CD4-positive, alpha-beta T cell treated with Interleukin-4 for 4 hours (primary cell): ENCODE results near the gene KIF3C.
"Not testable (repeated sequence)": the region's sequence is repeated elsewhere in the genome, so short reads cannot be mapped to it uniquely, and the experiment has no call there.

Source experiments
- DNase-seq: peaks from one replicate; pipeline ENCODE4 v3.0.0-alpha.2; 2020

The KIF3C gene

DNA sequence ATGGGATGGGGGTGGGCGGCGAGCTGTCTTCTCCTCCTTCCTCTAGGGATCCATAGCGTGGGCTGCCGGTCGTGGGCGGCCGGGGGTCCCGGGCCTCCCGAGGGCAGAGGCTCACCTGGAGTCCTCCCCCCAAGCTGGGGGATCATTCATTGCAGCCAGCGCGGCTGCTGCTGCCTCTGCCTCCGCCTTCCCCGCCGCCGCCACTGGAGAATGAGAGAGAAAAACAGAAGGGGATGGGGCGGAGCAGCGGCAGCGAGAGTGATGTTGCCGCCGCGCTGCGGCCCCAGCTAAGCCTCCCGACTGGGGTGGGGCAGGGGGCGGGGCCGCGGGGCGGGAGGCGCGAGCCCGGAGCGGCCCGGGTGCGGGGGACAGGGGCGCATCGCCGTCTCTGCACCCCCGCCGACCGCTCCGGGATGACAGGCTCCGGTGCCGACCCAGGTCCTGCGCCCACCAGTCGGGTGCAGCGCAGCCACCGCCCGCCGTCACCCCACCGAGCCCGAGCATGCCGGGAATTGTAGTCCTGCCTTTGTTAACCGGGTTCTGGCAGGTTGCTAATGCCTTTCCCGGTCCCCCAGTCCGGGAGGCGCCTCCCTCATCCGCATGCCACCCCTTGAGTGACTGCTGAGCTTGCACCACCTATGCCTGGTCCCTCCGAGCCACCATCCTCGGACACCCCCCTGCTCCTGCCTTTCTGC lies at the start of gene KIF3C:
Gene KIF3C, minus strand, starts transcription at position 225 of the 695 bp plus-strand sequence. CDS start 580 bp downstream, outside the sequence.
- DNase-seq: peak; percentile 76

DNA sequence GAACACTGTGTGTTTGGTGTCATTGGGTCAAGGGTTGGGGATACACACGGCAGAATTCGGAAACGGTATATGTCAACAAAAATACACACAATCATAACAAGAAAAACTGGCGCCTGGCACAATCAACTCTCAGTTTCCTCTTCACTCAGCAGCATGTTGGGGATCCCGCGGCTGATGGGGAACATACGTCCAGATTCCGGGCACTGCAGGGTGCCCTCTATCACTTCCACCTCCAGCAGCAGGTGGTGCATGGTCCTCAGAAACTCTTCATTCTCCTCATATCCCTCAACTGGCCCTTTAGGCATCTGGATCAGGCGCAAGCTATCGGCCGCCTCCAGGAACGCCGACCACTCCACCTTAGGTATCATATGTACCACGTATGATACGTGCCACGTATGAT lies 45.8 kb upstream of the KIF3C start:
- DNase-seq: not testable (repeated sequence)

DNA sequence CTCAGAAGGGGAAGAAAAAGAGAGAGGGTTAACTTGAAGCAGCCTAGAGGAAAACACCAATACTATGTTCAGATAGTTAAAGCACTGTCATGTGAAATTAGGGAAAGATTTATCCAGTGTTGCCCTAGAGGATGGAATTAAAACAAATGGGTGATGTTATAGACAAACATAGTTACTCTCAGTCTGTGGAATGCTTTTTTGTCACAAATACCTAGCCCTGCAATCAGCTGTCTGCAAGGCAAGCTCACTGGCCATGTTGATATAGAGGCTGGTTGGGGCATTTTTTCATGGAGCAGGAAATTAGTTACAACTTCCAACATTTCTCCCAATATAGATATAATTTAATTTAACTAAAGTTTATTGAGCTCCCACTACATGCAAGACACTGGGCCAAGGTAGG lies 43.2 kb upstream of the KIF3C start:
- DNase-seq: no peak

DNA sequence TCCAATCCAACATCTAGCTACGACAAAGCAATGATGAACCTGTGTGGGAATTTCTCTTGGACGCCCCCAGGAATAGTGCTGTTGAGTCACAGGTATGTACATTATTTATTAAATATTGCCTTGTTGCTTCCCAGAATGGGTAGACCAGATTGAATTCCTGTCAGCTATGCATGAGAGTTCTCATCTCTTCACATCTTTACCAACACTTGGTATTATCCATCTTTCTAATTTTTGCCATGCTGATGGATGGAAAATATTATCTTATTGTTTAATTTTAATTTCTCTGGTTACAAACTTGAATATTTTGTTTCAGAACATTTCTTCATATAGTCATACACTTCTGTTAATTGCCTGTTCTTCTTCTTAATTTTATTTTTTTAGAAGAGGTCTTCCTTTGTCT lies 42.0 kb upstream of the KIF3C start:
- no peak for DNase-seq

DNA sequence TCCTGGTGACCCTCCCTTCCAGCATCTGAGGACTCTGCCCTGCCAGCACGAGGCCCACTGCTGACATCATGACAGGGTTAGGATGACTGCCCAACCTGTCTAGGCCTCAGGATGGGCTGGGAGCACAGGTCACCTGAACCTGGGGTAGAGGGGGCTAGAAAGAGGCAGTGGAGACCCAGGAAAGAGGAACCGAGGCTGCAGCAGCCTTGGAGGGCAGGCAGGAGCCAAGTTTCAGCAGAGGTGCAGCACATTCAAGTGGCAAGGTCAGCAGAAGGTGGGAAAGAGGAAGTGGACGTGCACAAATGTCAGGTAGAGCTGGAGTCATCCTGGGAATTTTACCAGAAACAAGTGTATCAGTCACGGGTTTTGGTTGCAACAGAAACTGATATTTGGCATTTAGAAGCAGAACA lies 37.9 kb upstream of the KIF3C start:
- no peak for DNase-seq

DNA sequence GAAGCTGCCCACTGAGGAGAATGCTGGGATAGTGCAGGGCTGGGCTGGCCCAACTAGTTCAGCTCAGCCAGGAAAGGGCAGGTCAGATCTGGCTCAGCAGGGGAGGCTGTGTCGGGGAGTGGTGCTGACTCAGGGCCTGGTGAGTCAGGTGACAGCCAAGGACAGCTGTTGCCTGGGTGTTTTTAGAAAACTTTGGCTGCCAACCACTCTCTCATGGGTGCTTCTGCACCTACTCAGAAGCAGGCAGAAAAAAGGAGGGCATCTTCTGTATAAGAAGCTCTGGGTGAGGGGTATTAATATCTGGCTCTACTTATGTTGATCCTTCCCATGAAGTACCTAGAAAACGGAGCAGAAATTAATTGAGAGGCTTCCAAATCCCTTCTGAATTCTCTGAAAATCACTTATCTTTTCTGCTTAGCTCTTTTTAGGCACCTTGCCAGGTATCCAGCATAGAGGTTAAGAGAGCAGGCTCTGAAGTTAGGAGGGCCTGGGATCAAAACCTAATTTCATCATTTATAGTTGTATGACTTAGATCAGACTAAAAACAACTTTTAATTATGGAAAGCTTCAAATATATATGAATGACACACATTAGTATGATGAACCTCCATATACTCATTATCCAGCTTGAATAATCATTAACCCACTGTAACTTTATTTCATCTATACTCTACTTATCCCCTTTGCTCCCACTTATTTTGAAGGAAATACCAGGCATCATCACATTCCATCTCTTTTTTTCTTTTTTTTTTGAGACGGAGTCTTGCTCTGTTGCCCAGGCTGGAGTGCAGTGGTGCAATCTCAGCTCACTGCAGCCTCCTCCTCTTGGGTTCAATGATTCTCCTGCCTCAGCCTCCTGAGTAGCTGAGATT lies 36.1 kb upstream of the KIF3C start:
- peak; percentile 33 for DNase-seq

DNA sequence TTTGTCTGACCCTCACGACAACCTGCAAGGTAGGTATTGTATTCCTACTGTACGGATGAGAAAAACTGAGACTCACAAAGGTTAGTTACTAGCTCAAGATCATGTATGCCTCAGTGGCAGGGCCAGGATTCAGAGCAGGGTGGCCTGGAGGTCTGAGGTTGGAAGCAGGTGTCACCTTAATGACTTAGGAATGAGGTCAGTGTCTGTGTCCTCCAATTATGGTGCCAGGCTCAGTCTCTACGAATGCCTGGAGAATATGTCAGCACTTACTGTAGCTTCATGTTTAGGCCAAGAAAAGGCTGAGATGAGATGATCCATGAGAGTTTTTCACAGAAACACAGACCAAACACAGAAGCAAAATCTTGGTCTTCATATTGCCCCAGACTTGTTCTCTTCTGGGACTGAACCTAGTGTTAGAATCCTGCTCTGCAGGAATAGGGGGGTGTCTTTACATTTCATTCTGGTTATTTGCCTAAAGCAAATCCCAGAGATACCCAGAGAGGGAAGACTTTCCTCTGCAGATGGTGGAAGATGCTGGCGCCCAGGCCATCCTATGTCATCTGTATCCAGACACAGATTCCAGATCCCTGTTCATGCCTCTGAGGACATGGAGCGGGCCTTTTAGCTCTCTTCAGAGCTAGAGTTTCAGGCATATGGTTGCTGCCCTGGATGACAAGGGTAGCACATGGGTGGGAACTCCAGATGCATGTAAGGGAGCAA lies 35.3 kb upstream of the KIF3C start:
- DNase-seq: no peak

DNA sequence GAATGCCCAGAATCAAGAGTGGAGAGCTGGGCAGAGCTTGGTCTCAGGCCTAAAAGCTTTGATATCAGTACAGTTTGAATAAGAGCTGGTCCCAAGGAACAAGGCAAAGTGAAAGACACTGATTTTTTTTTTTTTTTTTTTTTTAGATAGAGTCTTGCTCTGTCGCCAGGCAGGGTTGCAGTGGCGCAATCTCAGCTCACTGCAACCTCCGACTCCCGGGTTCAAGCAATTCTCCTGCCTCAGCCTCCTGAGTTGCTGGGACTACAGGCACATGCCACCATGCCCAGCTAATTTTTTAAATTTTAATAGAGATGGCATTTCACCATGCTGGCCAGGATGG lies 34.4 kb upstream of the KIF3C start:
- not testable (repeated sequence) for DNase-seq

DNA sequence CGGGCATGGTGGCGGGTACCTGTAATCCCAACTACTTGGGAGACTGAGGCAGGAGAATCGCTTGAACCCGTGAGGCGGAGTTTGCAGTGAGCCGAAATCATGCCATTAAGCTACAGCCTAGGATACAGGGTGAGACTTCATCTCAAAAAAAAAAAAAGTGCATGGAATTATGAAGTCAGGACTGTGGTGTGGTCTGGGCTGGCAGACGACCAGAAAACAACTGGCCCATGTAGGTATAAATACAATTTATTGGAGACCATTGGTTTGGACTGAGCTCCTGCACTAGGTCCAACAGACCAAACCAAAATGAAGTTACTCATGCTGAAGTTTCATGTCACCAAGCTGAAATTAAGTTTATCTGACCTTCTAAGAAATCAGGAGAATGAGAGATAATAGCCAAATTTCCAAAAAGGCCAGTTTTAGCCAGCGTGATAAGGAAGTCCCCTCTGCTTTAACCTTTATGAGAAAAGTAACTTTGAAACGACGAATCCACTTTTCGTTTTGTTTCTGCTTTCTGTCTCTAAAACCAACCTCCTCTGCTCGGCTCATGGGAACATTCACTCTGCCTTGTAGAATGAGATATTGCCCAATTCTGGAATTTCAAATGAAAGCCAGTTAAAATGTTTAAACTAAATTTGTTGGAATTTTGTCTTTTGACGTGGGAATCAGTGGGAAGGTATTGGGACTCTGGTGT lies 33.9 kb upstream of the KIF3C start:
- no peak for DNase-seq

DNA sequence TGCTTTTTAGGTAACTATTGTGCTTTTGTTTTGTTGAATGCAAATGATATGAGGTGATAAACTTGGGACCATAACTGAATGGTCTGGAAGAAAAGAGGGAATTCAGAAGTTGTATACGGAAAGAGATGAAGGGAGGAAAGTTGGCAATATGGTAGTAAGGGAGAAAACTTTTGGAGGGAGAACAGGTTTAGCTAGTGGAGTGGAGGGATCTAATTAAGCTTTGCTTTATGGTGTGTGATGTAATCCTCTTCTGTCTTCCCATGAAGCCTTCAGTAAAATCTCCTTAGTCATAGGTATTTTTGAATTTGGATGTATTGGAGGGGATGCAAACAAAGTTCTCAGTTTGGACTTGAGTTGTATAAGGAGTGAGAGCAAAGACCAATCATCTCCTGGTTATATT lies 31.4 kb upstream of the KIF3C start:
- DNase-seq: no peak

DNA sequence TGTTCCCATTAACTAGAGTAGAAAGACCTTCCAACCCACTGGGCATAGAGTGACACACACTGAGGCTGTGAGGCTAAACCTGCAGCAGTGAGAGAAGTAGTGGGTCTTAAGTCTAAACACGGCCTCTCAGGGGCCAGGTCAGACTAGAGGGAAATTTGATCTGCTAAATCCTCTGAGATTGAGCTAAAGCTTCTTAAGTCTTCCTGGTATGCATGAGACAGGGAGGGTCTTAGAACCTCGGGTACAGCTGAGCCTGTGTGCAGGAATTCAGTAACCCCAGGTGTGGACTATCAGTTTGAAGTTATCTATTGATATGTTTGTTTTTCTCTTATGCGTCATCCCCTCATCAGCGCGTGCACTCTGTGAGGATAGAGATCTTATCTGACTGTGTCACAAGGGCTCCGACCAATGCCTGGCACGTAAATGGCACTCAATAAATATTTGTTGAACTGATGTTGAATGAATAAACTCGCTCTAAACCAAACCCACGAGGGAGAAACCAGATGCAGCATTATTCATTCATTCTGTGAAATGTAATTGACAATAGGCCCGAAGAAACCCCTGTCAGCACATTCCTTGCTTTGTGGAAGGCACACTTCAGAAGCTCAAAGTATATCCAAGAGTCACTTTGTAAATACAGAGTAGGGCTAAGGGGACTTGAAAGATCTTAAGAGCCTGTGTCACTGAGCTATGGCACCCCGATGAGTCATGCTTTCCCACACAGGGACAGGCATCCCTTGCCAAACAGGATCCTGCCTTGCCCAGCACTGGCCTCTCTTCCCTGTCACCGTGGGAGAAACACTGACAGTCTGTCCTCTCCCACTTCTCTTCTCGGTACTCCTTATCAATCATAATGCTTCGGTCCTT lies 29.9 kb upstream of the KIF3C start:
- no peak for DNase-seq

DNA sequence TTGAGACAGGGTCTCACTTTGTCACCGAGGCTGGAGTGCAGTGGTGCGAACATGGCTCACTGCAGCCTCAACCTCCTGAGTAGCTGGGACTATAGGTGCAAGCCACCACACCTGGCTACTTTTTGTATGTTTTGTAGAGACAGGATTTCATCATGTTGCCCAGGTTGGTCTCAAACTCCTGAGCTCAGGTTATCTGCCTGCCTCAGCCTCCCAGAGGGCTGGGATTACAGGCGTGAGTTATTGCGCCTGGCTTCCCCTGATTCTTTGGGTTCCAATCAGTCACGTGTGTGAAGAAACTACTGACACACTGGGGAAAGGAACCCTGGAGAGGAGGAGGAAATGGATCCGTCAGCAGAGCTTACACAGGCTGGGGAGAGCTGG lies 29.3 kb upstream of the KIF3C start:
- no peak for DNase-seq

DNA sequence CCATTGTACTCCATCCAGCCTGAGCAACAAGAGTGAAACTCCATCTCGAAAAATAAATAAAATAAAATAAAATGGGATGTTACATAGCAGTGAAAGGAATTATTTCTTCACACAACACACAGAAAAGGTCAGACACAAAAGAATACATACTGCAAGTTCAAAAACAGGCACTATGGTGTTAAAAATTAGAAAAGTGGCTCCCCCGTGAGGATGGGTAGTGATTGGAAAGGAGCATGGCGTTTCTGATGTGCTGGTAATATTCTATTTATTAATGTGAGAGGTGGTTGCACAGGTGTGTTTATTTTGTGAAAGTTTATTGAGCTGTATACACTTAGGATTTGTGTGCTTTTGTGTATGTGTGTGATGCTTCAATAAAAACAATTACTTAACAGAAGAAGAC lies 28.6 kb upstream of the KIF3C start:
- no peak for DNase-seq

DNA sequence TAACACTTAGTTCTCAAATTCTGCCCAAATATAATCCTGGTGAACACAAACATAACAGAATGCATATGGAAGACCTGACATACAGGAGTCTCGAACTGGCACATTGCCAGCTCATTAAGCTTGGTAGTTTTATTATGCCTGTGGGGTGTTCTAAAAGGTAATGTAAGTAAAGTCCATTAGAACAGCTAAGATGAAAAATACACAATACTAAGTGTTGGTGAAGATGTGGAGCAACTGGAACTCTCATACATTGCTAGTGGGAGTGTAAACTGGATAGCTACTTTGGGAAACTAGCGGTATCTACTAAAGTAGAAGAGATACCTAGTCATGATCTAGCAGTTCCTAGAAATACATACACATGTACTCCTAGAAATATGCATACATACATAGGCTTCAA lies 27.3 kb upstream of the KIF3C start:
- DNase-seq: no peak

DNA sequence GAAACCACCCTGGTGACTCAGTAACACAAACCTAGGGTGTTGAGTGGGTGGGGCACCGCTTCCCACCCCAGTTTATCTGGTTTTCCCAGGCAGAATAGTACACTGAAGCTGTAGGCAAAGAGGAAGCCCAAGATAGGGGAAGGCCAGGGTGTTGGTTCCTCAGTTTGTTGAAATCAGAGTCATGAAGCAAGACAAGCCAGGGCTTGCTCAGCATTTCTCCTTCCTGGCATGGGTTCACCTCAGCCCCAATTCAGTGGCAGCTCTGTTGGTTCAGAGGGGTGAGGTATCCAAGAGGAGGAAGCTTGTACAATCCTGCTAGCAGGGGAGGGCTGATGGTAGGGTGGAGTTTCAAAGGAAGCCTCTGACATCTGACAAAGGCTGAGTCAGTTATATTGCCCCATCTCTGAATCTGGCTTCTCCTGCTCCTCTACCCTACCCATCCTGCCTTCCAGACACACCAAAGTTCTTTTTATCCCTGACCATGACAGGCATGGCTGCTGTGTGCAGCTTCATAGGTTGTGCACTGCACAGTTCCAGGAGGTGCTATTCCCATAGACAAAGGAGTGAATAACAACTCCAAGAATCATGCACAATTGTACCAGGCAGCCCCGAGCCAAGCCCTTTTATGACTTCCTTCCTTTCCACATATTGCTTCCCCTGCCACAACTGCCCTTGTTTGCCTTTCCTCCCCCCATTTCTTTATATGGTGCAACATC lies 26.7 kb upstream of the KIF3C start:
- DNase-seq: peak; percentile 36

DNA sequence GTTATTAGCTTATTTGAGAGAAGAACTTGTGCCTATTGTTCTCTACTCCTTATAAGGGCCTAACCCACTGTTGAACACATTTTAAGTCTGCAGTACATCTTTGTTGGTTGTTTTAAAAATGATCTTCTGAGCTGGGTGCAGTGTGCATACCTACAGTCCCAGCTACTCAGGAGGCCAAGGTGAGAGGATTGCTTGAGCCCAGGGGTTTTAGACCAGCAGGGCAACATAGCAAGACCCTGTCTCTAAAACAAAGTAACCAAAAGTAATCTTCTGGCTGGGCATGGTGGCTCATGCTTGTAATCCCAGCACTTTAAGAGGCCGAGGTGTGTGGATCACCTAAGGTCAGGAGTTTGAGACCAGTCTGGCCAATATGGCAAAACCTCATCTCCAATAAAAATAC lies 25.8 kb upstream of the KIF3C start:
- DNase-seq: no peak

DNA sequence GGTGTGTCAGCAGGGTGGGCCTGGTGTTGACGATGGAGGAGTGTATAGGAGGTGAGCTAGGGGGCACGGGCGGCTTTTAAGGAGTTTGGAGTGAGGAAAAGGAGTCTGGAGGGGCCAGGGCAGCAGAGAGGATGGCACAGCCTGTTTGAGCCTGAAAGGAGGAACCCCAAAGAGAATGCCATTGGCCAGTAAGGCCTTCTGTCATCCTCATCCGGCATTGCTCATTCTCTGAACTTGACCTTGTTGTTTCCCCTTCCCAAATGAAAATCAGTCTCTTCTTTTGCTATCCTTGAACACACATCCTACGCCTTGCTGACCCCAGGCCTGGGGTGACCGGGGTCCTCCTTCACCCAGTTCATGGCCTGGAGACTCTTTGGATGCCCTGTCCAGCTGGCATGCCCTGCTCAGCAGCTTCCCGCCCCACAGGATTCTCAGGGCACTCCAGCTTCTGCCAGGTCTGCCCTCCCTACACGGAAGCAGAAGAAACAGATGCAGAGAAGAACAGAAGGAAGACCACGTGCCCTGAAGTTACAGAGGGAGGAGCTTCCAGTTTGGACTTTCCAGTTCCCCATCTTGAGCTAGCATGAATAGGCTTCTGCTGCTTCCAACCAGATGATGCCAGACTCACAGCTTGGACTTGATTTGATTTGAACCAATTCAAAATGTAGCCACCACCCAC lies 20.5 kb upstream of the KIF3C start:
- DNase-seq: no peak

DNA sequence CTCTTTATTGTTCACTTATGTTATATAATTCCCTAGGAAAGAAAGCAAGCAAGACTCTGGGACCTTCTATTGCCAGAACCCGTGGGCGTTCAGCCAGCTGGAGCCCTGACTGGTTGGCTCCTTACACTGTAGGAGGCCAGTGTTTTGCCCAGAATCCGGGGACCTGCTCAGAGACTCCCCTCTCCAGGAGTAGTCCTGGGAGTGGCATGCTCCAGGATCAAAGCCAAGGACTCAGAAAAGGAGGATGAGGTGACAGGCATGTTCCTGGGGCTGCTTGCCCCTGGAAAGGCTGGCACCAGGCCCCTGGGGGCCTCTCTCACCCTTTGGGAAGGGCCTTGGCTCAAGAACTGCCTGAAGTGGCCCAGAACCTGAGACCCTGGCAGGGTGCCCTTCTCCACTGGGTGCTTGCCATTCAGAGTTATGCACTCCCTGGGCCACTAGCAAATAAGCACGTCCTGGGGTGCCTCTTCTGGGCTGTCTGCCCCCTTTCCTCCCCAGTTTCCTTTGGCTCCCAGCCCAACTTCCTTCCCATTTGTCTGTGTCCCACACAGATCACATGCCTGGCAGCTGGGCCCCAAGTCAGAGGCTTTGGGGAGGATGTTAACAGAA lies 19.6 kb upstream of the KIF3C start:
- no peak for DNase-seq

DNA sequence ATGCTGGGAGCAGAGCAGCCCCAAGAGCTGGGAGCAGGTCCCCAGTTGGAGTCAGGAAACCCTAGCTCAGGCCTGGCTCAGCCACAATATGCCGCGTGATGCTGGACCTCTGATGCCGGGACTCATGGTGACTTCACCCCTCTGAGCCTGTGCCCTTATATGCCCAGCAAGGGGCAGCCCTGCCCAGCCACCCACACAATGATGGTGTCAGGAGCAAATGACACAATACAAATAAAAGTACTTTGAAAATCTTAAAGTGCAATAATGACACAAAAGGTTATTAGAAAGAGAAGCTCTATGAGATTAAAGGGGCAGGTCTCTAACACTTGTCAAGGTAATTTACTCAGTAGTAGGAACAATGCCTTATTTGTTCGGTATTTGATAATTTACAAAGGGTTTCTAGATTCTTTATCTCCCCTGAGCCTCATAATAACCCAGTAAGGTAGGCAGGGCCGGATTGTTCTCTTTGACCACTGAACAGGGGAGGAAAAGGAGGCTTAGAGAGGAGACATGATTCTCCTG lies 18.3 kb upstream of the KIF3C start:
- DNase-seq: no peak

DNA sequence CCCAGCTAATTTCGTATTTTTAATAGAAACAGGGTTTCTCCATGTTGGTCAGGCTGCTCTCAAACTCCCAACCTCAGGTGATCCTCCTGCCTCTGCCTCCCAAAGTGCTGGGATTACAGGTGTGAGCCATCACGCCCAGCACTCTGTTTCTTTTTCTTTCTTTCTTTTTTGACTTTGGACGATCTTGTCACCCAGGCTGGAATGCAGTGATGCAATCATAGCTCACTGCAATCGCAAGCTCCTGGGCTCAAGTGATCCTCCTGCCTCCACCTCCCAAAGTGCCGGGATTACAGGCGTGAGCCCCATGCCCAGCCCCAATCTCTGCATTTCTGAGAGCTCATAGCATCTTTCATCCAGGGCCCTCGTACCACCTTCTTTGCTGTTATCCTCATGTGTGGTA lies 17.1 kb upstream of the KIF3C start:
- not testable (repeated sequence) for DNase-seq
